BLaER1 (cell line): ENCODE results near the gene SERTAD3.
"Not testable (repeated sequence)": the region's sequence is repeated elsewhere in the genome, so short reads cannot be mapped to it uniquely, and the experiment has no call there.

Experiments used
- H3K27ac ChIP-seq: shearing (Covaris generic); formaldehyde crosslinking; 2 replicates; pipeline ENCODE4 v1.8.1; 2022
- H3K27me3 ChIP-seq: shearing (Covaris generic); formaldehyde crosslinking; 2 replicates; pipeline ENCODE4 v1.8.1; 2022
- H3K36me3 ChIP-seq: shearing (Covaris generic); formaldehyde crosslinking; 2 replicates; pipeline ENCODE4 v1.8.1; 2022
- H3K4me1 ChIP-seq: shearing (Covaris generic); formaldehyde crosslinking; 2 replicates; pipeline ENCODE4 v1.8.1; 2022
- H3K4me2 ChIP-seq: shearing (Covaris generic); formaldehyde crosslinking; 2 replicates; pipeline ENCODE4 v1.8.1; 2022
- H3K4me3 ChIP-seq: shearing (Covaris generic); formaldehyde crosslinking; 2 replicates; pipeline ENCODE4 v1.8.1; 2022
- H3K9ac ChIP-seq: shearing (Covaris generic); formaldehyde crosslinking; 2 replicates; pipeline ENCODE4 v1.8.1; 2022
- H3K9me3 ChIP-seq: shearing (Covaris generic); formaldehyde crosslinking; 2 replicates; pipeline ENCODE4 v1.8.1; 2022
- H4K20me1 ChIP-seq: shearing (Covaris generic); formaldehyde crosslinking; 2 replicates; pipeline ENCODE4 v1.8.1; 2022
- Cebpa-rat ChIP-seq: shearing (Covaris generic); IDR thresholded peaks from 2 replicates; pipeline ENCODE4 v1.8.1; 2022

Gene SERTAD3

DNA sequence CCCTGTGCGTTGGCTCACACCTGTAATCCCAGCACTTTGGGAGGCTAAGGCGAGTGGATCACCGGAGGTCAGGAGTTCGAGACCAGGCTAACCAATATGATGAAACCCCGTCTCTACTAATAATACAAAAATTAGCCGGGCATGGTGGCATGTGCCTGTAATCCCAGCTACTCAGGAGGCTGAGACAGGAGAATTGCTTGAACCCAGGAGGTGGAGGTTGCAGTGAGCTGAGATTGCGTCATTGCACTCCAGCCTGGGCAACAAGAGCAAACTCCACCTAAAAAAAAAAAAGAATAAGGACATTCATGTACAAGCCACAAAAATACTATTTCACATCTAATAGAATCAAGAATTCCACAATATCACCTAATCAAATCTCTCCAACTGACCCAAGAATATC is 15.9 kb downstream of the SERTAD3 start:
- H3K36me3 ChIP-seq, H3K9ac ChIP-seq, H3K9me3 ChIP-seq, H3K4me2 ChIP-seq, H3K27me3 ChIP-seq, H3K27ac ChIP-seq, H3K4me3 ChIP-seq, H4K20me1 ChIP-seq: not testable (repeated sequence)
- peak; percentile 33; the same call in 1 of the 2 replicates for TF ChIP-seq Cebpa-rat
- peaks cover 39% of the 10 kb centered on the region for H3K4me1 ChIP-seq

DNA sequence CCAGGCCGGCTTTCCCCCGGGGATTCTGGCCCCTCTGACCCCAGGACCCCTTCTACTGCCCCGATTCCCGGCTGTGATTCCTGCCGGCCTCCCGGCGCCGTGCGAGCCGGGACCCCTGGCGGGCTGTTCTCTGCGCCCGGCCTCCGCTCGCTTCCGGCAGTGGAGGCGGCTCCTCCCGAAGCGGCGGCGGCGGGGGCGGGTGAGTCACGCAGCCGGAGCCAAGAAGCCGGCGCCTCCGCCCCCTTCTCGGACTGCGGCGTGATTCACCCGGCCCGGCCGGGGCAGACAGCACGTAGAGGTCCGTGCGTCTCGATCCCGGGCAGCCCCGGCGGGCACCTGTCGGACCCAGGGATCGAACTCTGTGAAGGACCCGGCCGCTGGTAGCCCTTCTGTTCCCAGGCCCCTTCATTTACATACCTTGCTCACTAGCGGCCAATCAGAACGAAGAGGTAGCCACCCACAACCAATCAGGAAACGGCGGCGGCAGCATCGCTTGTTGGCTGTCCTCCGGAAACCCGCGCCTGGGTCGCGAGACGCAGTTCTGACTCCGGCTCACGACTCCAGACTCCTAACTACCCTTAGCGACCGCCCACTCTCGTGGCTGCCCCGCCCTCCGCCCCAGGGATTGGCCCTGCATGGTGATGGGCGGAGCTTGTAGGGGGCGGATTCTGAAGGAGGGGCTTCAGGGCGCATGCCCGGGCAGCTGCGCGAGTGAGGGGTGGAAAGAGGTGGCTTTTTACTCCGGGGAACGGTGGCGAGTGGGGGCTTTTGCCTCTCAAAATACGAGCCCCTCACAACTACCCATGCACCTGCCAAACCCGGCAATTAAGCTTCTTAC is 18.5 kb downstream of the SERTAD3 start, which contains the start of gene SERTAD1:
Gene SERTAD1 (minus strand): TSS at position 543 of the 838 bp plus-strand sequence. CDS start 2,446 bp downstream, outside the sequence.
- Histone ChIP-seq H4K20me1 (no peaks in the 10 kb centered on the region), H3K4me1 (peaks cover 38% of the 10 kb centered on the region), H3K36me3 (peaks cover 13% of the 10 kb centered on the region), H3K27me3 (no peaks in the 10 kb centered on the region), H3K27ac (peak within 1 kb of the TSS; percentile 93), H3K4me2 (peak within 1 kb of the TSS; percentile 91), H3K9ac (peak within 1 kb of the TSS; percentile 91), H3K9me3 (no peaks in the 10 kb centered on the region), H3K4me3 (peak within 1 kb of the TSS; percentile 92)
- TF ChIP-seq Cebpa-rat, result no peak

DNA sequence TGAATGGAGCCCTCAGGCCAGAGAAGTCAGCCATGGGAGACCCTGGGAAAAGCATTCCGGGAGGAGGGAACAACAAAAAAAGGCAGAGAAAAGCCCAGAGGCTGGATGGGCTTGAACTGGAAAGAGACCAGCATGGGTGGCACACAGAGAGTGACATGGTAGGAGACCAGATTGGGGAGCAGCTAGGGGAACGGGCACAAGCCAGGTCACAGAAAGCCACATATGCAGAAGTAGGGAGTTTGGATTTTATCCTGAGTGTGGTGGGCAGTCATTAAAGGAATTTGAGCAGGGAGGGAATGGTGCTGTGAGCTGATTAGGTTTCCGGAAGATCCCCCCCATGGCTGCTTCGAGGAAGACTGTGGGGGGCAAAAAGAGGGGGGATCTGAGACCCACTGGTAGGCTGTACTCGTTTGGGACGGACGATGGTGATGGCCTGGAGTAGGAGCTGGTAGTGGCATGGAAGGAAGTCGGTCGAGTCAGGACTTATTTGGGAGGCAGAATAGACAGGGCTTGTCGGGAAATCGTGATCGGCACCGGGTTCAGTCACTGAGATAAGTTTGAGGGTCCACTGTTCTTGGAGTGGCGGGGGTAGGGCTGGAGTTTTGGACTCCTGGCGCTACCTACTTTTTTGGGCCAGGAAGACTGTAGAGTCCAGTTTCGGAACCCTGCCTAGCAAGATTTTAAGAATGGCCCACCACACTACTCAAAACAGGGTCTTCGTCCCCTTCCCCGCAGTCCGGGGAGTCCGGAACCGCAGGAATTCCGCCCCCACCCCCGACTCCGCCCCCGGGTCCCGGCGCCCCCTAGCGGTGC is 19.3 kb downstream of the SERTAD3 start:
- H3K36me3 ChIP-seq, result peaks cover 13% of the 10 kb centered on the region

DNA sequence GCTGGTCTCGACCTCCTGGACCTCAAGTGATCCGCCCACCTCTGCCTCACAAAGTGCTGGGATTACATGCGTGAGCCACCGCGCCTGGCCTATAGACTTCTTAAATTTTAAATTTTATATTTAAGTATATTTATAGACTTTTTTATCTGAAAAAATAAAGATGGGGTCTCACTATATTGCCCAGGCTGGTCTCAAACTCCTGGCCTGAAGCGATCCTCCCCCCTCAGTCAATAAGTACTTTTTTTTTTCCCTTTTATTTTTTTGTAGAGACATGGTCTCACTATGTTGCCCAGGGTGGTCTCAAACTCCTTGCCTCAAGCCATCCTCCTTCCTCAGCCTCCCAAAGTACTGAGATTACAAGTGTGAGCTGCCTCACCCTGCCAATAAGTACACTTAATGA is 20.2 kb downstream of the SERTAD3 start:
- no peak for TF ChIP-seq Cebpa-rat
- H3K9me3 ChIP-seq, result no peaks in the 10 kb centered on the region
- H3K9ac ChIP-seq, result no peak overlapping the region
- H3K27me3 ChIP-seq, result no peaks in the 10 kb centered on the region
- peaks cover 49% of the 10 kb centered on the region for H3K4me1 ChIP-seq
- H3K4me2 ChIP-seq, result peak overlapping the region; percentile 91
- H3K36me3 ChIP-seq, result peaks cover 13% of the 10 kb centered on the region
- no peak overlapping the region for H3K4me3 ChIP-seq
- H3K27ac ChIP-seq, result no peak overlapping the region
- no peaks in the 10 kb centered on the region for H4K20me1 ChIP-seq

More for the DNA sequence above, 19.3 kb downstream of the SERTAD3 start:
- Histone ChIP-seq H3K27me3 (no peaks in the 10 kb centered on the region), H3K9ac (peak overlapping the region; percentile 91), H4K20me1 (no peaks in the 10 kb centered on the region), H3K4me3 (peak overlapping the region; percentile 92), H3K4me1 (peaks cover 45% of the 10 kb centered on the region), H3K4me2 (peak overlapping the region; percentile 91), H3K9me3 (no peaks in the 10 kb centered on the region), H3K27ac (peak overlapping the region; percentile 93)
- TF ChIP-seq Cebpa-rat, result no peak

DNA sequence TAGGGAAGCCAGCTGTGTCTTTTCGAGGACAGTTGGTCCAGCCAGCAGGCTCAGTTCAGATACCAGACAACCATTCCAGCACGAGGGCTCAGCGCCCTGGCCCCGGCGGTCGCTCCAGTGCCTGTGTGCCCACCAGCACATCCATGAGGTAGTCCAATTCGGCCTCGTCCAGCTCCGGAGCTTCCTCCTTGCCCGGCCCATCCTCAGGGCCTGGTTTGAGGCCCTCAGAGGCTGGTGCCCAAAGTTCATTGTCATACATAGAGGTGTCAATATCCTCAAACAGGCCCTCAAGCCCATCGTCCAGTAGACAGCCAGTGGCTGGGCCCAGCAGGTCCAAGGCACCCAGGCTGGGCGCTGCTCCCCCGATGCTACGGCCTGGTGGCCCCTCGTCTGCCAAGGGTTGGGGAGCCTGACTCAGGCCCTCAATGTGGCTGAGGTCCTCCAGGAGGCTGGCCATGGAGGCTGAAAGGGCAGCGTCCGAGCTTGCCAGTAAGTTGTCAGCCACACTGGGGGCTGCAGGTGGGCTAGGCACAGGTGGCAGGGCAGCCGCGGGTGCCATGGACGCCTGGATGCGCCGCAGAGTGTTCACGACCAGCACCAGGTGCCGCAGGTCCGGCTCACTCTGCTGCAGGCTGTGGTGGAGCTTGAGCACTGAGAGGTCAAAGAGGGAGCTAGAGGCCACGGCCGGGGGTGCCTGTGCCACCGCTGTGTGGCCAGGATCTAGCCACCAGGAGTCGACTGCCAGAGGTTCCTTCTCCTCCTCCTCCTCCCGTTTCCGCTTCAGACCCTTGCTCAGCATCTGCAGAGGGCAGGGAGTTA is 21.2 kb downstream of the SERTAD3 start:
- Histone ChIP-seq H3K4me3 (no peak overlapping the region), H4K20me1 (no peaks in the 10 kb centered on the region), H3K27ac (0 out of 2 replicates have a peak overlapping the region, but pooled peaks have one; percentile 2), H3K36me3 (peaks cover 13% of the 10 kb centered on the region), H3K4me1 (peaks cover 58% of the 10 kb centered on the region), H3K27me3 (no peaks in the 10 kb centered on the region), H3K4me2 (no peak overlapping the region), H3K9ac (no peak overlapping the region), H3K9me3 (no peaks in the 10 kb centered on the region)
- no peak for TF ChIP-seq Cebpa-rat

DNA sequence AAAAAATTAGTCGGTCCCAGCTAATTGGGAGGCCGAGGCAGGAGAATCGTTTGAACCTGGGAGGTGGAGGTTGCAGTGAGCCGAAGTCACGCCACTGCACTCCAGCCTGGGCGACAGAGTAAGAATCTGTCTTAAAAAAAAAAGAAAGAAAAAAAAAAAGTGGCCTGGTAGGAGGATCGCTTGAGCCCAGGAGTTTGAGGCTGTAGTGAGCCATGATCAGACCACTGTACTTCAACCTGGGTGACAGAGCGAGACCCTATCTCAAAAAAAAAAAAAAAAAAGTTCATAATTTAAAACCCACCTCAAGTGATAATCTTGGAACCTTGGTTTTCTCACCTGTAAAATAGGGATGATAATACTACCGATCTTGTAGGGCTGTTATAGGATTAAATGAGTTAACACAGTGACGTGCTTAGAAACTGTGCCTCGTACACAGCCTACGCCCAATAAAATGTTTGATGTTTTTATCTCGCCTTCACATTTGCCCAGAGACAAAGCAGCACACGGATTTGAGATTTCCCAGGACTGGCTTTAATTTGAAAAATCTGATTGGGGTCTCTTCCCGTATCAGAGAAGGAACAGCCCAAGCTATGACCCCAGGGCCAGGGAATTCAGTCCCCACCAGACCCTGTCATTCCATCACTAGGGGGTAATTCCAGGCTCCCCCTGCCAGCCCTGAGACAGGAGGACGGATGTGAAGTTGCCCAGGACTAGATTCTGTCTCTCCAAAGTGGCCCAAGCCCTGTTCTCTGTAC is 22.0 kb downstream of the SERTAD3 start:
- TF ChIP-seq Cebpa-rat, result no peak
- H3K4me3 ChIP-seq, result no peak overlapping the region
- H3K9ac ChIP-seq, result peak overlapping the region; percentile 83
- H3K27ac ChIP-seq, result no peak overlapping the region
- peaks cover 13% of the 10 kb centered on the region for H3K36me3 ChIP-seq
- peaks cover 66% of the 10 kb centered on the region for H3K4me1 ChIP-seq
- H4K20me1 ChIP-seq, result no peaks in the 10 kb centered on the region
- no peaks in the 10 kb centered on the region for H3K27me3 ChIP-seq
- H3K4me2 ChIP-seq, result peak overlapping the region; percentile 97
- no peaks in the 10 kb centered on the region for H3K9me3 ChIP-seq

DNA sequence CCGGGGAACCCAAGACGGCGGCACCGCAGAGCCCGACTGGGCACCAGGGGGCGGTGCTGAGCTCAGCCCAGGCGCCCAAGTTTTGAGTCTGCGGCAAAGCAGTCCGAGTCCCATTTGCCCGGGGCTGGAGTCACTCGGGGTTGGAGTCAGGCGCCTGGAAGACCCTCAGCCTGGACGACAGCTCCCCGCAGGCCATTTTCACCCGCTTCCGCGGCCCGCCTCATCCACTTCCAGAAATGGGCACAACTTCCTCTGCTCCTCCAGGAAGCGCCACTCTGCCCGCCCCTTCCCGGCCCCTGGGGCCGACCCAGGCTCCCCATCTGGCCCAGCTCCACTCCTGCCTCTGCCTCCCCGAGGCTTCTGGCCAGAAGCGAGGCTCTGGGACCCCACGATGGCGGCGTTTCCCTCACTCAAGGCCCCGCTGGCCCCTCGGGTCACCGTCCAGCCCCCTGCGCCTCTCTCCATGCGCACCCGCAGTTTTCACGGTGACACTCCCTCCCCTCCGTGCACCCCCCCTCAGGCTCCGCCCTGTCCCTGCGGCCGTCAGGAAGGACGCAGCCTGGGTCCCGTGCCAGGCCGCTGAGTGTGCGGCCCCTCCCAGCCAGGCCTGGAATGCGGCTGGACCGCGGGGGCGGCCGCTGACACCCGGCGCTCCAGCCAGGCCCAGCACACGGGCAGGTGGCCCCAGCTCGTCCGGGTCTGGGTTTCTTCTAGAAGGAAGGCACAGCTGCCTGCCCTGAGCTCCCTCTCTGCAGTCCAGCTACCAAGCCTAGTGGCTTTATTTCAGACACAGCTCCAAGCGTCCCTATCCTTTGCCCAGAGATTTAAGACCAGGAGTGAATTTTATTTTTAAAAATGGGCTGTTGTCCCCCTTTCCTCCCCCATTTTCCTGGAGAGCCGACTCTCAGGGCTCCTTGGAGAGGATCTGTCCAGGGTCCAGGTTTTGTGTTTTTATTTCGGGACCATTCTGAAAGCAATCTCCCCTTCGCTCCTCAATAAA is 23.1 kb downstream of the SERTAD3 start:
- peak overlapping the region; percentile 80 for H3K4me3 ChIP-seq
- H3K27ac ChIP-seq, result peak overlapping the region; percentile 87
- no peak for TF ChIP-seq Cebpa-rat
- peak overlapping the region; percentile 97 for H3K4me2 ChIP-seq
- peaks cover 13% of the 10 kb centered on the region for H3K36me3 ChIP-seq
- H3K9ac ChIP-seq, result peak overlapping the region; percentile 83
- peaks cover 66% of the 10 kb centered on the region for H3K4me1 ChIP-seq
- no peaks in the 10 kb centered on the region for H4K20me1 ChIP-seq
- no peaks in the 10 kb centered on the region for H3K27me3 ChIP-seq
- H3K9me3 ChIP-seq, result no peaks in the 10 kb centered on the region

DNA sequence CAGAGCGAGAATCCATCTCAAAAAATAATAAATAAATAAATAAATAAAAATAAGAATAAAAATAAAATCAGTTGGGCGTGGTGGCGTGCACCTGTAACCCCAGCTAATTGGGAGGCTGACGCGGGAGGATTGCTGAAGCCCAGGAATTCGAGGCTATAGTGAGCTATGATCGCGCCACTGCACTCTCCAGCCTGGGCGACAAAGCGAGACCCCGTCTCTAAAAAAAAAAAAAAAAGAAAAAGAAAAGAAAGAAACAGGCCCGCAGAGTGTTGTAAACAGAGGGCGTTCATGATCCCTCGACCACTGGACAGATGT is 23.7 kb downstream of the SERTAD3 start:
- Histone ChIP-seq H3K36me3 (peaks cover 13% of the 10 kb centered on the region), H3K9ac (peak overlapping the region; percentile 83; the same call in 1 of the 2 replicates), H3K27me3 (no peaks in the 10 kb centered on the region), H3K4me3 (peak overlapping the region; percentile 80), H3K4me2 (peak overlapping the region; percentile 97), H4K20me1 (no peaks in the 10 kb centered on the region), H3K4me1 (peaks cover 73% of the 10 kb centered on the region), H3K27ac (peak overlapping the region; percentile 87; the same call in 1 of the 2 replicates), H3K9me3 (no peaks in the 10 kb centered on the region)
- no peak for TF ChIP-seq Cebpa-rat
